Tibial nerve (tissue), 4 donors: ENCODE results near the gene TRIM59. TPM values are rescaled to one million over a fixed set of nuclear protein-coding genes. Genes with fewer than 3 reads are reported as not detected.
"Not testable (repeated sequence)": the region's sequence is repeated elsewhere in the genome, so short reads cannot be mapped to it uniquely, and the experiment has no call there.

Experiments
- DNase-seq, 2 donors: peaks; one replicate each; pipeline ENCODE4 v3.0.0-alpha.2; 2019; ENCODE audit warnings: low spot score in 2 of 2
- H3K27ac ChIP-seq, 4 donors: fragments of 200-600 bp; sonication (generic) in 3 of 4; one replicate each; pipeline ENCODE4 v1.5.1; 2017 to 2019; ENCODE audit warnings: mild to moderate bottlenecking in 1 of 4
- H3K27me3 ChIP-seq, 2 donors: fragments of 200-600 bp; sonication (generic) in 1 of 2; one replicate each; pipeline versions ENCODE4 v1.5.1 to v1.6.0; 2017 to 2019
- H3K36me3 ChIP-seq, 3 donors: fragments of 200-600 bp; sonication (generic); one replicate each; pipeline ENCODE4 v1.5.1; 2018 to 2019
- H3K4me1 ChIP-seq, 4 donors: fragments of 200-600 bp; sonication (generic) in 3 of 4; one replicate each; pipeline ENCODE4 v1.5.1; 2017 to 2019
- H3K4me3 ChIP-seq, 4 donors: fragments of 200-600 bp; sonication (generic) in 3 of 4; one replicate each; pipeline ENCODE4 v1.5.1; 2017 to 2019; ENCODE audit warnings: mild to moderate bottlenecking in 1 of 4, moderate library complexity in 1 of 4
- H3K9me3 ChIP-seq, 4 donors: fragments of 200-600 bp; sonication (generic) in 3 of 4; one replicate each; pipeline ENCODE4 v1.5.1; 2017 to 2019
- EP300 ChIP-seq, 2 donors: sonication (generic); formaldehyde crosslinking; IDR thresholded peaks; one replicate each; pipeline ENCODE4 v1.6.1; 2017; ENCODE audit warnings: antibody characterized with exemption in 2 of 2, mild to moderate bottlenecking in 1 of 2
- POLR2A ChIP-seq, 2 donors: fragments of 450-650 bp; IDR thresholded peaks; one replicate each; pipeline ENCODE4 v1.6.1; 2017; ENCODE audit warnings: antibody characterized with exemption in 2 of 2, mild to moderate bottlenecking in 2 of 2, moderate library complexity in 2 of 2
- WGBS, 2 donors: methylation state at CpG; one replicate each; pipeline ENCODE4 v1.1.5; 2018; 5-methylcytosine and 5-hydroxymethylcytosine counted together
- total RNA-seq, 4 donors: library from RNA; depleted of rRNA; stranded (reverse); fragments of >200 nt; gene quantifications; one replicate each; pipeline ENCODE4 v1.1.0, GENCODE V29; 2016
- TF ChIP-seq, protein P1 (sequence below), 5 experiments: fragments of 200-600 bp in 3 of 5; fragments of 450-650 bp in 2 of 5; sonication (generic) in 3 of 5; IDR thresholded peaks; one replicate each; pipeline ENCODE4 v1.5.1; 2016 to 2019; ENCODE audit warnings: antibody characterized with exemption in 5 of 5, mild to moderate bottlenecking in 3 of 5, moderate library complexity in 2 of 5

TRIM59 gene
- total RNA-seq, 4 donors from 2014 or later = 0.42 to 2.0 (median 1.6) TPM; not detected in 1

DNA sequence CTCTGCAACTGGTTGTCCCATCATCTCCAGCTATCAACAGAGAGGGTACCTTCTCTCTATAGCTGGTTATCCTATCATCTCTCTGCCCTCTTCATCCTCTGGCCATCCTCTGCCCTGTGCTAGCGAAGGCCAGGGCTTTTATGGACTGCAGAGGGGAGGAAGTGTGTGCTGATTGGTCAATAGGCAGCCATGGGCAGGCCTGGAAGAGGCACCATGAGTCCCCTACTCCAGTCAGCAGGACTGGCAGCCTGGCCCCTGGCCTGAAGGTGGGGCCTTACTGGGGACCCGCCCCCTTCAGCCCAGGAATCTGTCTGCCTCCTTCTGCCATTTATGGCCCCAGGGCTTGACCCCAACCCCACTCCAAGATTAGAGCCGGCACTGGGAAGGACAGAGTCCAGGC is 10.4 kb upstream of the TRIM59 start:
- Histone ChIP-seq H3K9me3 (no peaks in the 10 kb centered on the region), H3K27ac (no peak overlapping the region), H3K36me3 (no peaks in the 10 kb centered on the region), H3K4me3 (no peak overlapping the region), H3K27me3 (peaks cover 0 to 6% of the 10 kb centered on the region in 2 donors), H3K4me1 (no peaks in the 10 kb centered on the region)
- no peak for TF ChIP-seq EP300 (IDR thresholded peaks at IDR 0.05)
- TF ChIP-seq POLR2A (IDR thresholded peaks at IDR 0.05) = no peak
- TF ChIP-seq, protein P1, sequence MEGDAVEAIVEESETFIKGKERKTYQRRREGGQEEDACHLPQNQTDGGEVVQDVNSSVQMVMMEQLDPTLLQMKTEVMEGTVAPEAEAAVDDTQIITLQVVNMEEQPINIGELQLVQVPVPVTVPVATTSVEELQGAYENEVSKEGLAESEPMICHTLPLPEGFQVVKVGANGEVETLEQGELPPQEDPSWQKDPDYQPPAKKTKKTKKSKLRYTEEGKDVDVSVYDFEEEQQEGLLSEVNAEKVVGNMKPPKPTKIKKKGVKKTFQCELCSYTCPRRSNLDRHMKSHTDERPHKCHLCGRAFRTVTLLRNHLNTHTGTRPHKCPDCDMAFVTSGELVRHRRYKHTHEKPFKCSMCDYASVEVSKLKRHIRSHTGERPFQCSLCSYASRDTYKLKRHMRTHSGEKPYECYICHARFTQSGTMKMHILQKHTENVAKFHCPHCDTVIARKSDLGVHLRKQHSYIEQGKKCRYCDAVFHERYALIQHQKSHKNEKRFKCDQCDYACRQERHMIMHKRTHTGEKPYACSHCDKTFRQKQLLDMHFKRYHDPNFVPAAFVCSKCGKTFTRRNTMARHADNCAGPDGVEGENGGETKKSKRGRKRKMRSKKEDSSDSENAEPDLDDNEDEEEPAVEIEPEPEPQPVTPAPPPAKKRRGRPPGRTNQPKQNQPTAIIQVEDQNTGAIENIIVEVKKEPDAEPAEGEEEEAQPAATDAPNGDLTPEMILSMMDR (IDR thresholded peaks at IDR 0.05) = no peak
- DNase-seq = no peak
- 60 to 93% methylated on average over 2 to 3 of the region's 3 CpGs for WGBS, 2 donors

GRCh38 chr3:160459450-160459970 is 9.9 kb upstream of the TRIM59 start:
- TF ChIP-seq EP300 (IDR thresholded peaks at IDR 0.05) (no peak), POLR2A (IDR thresholded peaks at IDR 0.05) (no peak)
- TF ChIP-seq, protein P1 (IDR thresholded peaks at IDR 0.05) = no peak
- H3K4me3 ChIP-seq = no peak overlapping the region
- H3K27me3 ChIP-seq = peaks cover 0 to 6% of the 10 kb centered on the region in 2 donors
- no peaks in the 10 kb centered on the region for H3K36me3 ChIP-seq
- no peak for DNase-seq
- no peaks in the 10 kb centered on the region for H3K9me3 ChIP-seq
- H3K4me1 ChIP-seq = no peaks in the 10 kb centered on the region
- H3K27ac ChIP-seq = no peak overlapping the region
- WGBS, 2 donors = 86 to 92% methylated on average over 9 of the region's 9 CpGs

DNA sequence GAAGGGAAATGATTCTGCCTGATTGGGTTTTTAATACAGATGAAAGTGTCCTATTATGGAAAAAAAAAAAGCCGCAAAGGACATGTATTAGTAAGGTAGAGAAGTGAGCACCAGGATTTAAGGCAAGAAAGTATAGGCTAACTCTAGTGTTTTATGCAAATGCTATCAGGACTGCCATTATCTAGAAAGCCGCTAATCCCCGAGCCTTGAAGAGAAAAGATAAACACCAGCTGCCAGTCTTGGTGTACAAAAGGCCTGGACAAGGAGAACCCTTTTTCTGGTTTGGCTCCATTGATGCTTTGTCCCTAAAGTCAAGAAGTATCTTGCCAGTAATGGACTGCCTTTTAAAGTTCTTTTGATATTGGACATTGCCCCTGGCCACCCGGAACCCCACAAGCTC is 8.6 kb upstream of the TRIM59 start:
- WGBS, 2 donors = 84 to 85% methylated on average over 4 of the region's 4 CpGs
- Histone ChIP-seq H3K4me1 (no peaks in the 10 kb centered on the region), H3K9me3 (no peaks in the 10 kb centered on the region), H3K4me3 (no peak overlapping the region), H3K36me3 (no peaks in the 10 kb centered on the region), H3K27ac (no peak overlapping the region), H3K27me3 (peaks cover 0 to 3% of the 10 kb centered on the region in 2 donors)
- DNase-seq = no peak
- TF ChIP-seq, protein P1 (IDR thresholded peaks at IDR 0.05) = no peak
- no peak for TF ChIP-seq POLR2A (IDR thresholded peaks at IDR 0.05)
- TF ChIP-seq EP300 (IDR thresholded peaks at IDR 0.05) = no peak

DNA sequence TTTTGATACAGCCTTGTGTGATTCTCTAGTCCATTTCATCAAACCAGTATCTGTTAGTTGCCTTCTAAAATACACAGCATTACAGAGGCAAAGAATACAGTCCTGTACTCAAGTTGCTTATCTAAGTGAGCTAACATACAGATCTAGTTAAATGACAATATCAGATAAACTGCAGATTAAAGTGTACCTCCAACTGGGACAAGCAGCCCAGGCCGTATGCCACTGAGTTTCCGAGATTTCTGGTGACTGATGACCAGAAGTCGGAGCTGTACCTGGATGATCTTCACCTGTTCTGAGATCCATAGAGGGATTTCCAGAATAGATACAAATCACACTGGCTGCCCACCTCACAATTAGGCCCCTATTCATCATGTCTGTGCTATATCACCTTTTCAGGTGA is 6.3 kb upstream of the TRIM59 start:
- Histone ChIP-seq H3K27ac (no peak overlapping the region), H3K27me3 (no peaks in the 10 kb centered on the region), H3K4me3 (no peak overlapping the region), H3K4me1 (no peaks in the 10 kb centered on the region), H3K9me3 (no peaks in the 10 kb centered on the region), H3K36me3 (no peaks in the 10 kb centered on the region)
- TF ChIP-seq EP300 (IDR thresholded peaks at IDR 0.05) (no peak), POLR2A (IDR thresholded peaks at IDR 0.05) (no peak)
- TF ChIP-seq, protein P1 (IDR thresholded peaks at IDR 0.05) = no peak
- 94 to 96% methylated on average over 3 of the region's 3 CpGs for WGBS, 2 donors
- DNase-seq = no peak

GRCh38 chr3:160454995-160455394 is 5.4 kb upstream of the TRIM59 start:
- Histone ChIP-seq H3K9me3 (no peaks in the 10 kb centered on the region), H3K4me3 (no peak overlapping the region), H3K27me3 (peaks cover 0 to 8% of the 10 kb centered on the region in 2 donors), H3K27ac (no peak overlapping the region), H3K4me1 (peaks cover 0 to 4% (median 0%) of the 10 kb centered on the region in 4 donors), H3K36me3 (no peaks in the 10 kb centered on the region)
- 58 to 73% methylated on average over 1 of the region's 1 CpG for WGBS, 2 donors
- TF ChIP-seq POLR2A (IDR thresholded peaks at IDR 0.05) = no peak
- TF ChIP-seq, protein P1 (IDR thresholded peaks at IDR 0.05) = no peak
- no peak for TF ChIP-seq EP300 (IDR thresholded peaks at IDR 0.05)
- no peak for DNase-seq

GRCh38 chr3:160452251-160452650 is 2.7 kb upstream of the TRIM59 start:
- H3K36me3 ChIP-seq, H3K27ac ChIP-seq, DNase-seq, H3K9me3 ChIP-seq, H3K4me3 ChIP-seq: not testable (repeated sequence)
- Histone ChIP-seq H3K27me3 (peaks cover 0 to 30% of the 10 kb centered on the region in 2 donors), H3K4me1 (peaks cover 0 to 16% (median 0%) of the 10 kb centered on the region in 4 donors)
- 95 to 96% methylated on average over 15 to 19 of the region's 19 CpGs for WGBS, 2 donors
